H54 (cell line): ENCODE data around the gene ICAM1.
A peak's percentile ranks its signal among the peaks of the same experiment; 100 is the strongest.

ENCODE experiments used
- DNase-seq: peaks from one replicate; pipeline ENCODE4 v3.0.0; 2011; ENCODE audit warnings: low spot score, mixed read lengths; ENCODE audit not compliant: insufficient read length
- FAIRE-seq: peaks from 3 replicates; lab custom pipeline; 2011; peaks lifted over from hg19 to GRCh38; lab: Jason Lieb, UNC
- POLR2A ChIP-seq: IDR thresholded peaks from 2 replicates; pipeline ENCODE4 v1.6.1; 2011; ENCODE audit warnings: low read depth, mild to moderate bottlenecking, low read length

Gene ICAM1

DNA sequence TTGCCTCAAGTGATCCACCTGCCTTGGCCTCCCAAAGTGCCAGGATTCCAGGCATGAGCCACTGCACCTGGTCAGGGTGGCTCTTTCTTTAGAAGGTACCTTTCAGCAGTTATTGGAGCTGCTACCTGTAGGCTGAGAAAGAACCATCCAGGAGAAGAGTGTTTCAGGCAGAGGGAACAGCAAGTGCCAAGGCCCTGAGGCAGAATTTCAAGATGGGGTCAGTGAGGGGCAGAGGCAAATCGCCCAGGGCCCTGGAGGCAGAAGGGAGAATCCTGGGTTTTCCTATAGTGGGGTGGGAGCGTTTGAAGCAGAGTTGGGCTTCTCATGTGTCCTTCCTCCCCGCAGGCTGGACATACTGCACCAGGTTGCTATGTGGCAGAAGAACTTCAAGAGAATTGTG, 16.7 kb upstream of the ICAM1 start:
- FAIRE-seq (no peak), DNase-seq (no peak)
- TF ChIP-seq POLR2A = no peak

DNA sequence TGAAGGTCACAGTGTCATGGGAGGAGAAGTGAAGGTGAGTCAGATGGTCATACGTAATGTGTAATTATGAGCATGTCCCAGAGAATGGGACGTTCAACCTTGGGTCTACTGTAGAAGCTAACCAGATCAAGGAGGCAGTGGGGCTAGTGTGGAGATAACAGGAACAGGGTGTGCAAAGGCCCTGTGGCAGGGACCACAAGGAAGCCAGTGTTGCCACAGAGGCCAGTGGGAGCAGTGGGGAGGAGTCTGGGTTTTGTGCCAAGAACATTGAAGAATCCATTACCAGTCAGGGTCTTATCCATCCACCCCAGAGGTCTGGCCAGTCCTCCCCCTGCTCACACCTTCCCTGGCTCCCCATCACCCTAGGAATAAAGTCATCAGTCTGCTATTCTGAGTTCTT, 15.6 kb upstream of the ICAM1 start:
- no peak for TF ChIP-seq POLR2A
- DNase-seq (no peak), FAIRE-seq (no peak)

DNA sequence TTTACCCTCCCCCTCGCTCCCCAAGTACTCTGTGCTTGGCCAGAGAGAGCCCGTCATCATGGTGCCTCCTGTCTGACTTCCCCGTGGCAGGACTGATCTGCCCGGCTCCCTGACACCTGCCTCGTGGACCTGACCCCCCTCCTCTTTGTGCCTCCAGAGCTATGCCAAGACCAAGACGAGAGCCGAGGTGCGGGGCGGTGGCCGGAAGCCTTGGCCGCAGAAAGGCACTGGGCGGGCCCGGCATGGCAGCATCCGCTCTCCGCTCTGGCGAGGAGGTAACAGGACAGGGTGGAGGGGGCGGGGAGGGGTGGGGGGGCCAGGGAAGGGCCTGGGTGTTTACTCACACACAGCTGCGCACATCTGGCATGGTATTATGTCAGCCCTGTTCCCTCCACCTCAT, 14.4 kb upstream of the ICAM1 start:
- no peak for DNase-seq
- no peak for FAIRE-seq
- TF ChIP-seq POLR2A = no peak

DNA sequence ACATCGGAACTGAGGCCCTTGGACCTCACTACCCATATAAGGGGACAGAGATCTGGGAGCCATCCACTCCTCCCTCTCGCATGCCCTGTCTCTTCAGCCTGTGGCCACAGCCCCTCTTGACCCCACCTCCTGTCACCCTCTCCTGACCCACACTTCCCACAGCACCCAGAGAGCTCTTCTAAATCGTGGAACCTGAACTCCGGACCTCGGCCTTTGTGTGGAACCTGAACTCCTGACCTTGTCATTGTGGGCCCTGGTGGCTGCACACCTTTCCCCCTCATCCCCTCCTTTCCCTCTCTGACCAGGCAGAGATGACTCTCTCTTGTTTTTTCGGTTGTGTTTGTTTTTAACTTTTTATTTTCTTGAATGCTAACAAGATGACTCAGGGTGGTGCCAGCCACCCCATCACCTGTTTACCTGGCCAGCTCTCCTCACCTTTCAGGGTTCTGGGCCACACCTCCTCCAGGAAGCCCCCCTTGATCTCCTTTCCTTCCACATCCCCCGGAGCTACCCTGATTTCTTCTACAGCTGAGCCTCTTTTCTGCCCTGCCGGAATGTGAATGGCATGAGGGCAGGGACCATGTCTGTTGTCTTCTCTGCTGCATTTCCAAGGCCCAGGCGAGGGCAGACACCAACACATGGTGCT, 13.8 kb upstream of the ICAM1 start:
- no peak for TF ChIP-seq POLR2A
- DNase-seq (no peak), FAIRE-seq (no peak)

DNA sequence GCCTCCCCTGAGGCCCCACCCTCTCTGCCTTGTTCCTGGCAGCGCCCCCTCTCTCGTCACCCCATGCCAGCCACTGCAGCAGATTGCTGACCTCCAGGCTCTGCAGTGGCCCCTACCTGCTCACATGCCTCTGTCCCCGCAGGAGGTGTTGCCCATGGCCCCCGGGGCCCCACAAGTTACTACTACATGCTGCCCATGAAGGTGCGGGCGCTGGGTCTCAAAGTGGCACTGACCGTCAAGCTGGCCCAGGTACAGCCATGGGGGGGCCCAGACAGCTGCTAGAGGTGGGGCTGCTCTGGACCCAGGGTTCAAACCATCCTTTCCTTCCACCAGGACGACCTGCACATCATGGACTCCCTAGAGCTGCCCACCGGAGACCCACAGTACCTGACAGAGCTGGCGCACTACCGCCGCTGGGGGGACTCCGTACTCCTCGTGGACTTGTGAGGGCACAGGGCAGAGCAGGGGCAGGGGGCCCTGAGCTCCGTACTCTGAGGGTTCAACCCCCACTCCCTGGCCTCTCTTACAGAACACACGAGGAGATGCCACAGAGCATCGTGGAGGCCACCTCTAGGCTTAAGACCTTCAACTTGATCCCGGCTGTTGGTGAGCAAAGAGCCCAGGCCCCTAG, 12.7 kb upstream of the ICAM1 start:
- TF ChIP-seq POLR2A = no peak
- no peak for DNase-seq
- FAIRE-seq = no peak

DNA sequence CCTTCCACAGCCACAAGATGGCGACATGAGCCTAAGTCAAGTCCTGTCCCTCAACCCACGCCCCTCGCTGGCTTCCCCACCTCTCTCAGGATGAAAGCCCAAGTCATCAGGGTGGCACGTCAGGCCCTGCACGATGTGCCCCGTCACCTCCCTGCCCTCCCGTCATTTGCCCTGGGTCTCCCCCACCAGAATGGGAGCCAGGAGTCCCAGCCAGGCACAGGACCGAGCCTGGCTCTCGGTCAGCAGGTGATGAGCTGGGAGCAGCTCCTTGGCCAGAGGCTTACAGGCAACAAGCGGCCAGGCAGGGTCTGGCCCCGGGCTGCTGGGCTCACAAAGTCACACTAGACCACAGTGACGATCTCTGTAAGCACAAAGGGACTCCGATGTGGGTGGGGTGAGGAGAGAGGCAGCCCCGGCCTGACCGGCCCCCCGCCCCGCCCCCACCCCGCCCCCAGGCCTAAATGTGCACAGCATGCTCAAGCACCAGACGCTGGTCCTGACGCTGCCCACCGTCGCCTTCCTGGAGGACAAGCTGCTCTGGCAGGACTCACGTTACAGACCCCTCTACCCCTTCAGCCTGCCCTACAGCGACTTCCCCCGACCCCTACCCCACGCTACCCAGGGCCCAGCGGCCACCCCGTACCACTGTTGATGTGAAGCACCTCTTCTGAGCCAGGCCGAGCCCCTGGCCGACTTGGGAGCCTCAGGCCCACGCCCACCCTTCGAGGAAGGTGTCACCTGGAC, 11.6 kb upstream of the ICAM1 start:
- TF ChIP-seq POLR2A = no peak
- FAIRE-seq (no peak), DNase-seq (peak; percentile 58)

DNA sequence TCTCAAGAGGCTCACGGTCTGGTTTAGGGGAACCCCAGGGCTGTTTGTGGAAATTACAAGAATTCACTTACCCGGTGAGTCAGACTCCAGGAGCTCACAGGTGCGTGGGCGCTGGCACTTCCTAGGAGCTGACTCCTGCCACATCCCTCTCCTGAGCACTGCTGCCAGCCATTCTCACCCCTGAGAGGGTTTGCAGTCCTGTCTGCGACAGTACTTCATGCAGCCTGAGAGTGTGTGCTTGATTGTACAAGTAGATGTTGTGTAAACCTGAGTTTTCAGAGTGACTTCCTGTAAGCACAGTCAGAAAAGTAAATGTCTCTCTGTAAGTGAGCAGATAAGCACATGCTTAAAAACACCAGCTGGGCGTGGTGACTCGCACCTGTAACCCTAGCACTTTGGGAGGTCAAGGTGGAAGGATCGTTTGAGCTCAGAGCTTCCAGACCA, 10.8 kb upstream of the ICAM1 start:
- no peak for DNase-seq
- no peak for TF ChIP-seq POLR2A
- no peak for FAIRE-seq

DNA sequence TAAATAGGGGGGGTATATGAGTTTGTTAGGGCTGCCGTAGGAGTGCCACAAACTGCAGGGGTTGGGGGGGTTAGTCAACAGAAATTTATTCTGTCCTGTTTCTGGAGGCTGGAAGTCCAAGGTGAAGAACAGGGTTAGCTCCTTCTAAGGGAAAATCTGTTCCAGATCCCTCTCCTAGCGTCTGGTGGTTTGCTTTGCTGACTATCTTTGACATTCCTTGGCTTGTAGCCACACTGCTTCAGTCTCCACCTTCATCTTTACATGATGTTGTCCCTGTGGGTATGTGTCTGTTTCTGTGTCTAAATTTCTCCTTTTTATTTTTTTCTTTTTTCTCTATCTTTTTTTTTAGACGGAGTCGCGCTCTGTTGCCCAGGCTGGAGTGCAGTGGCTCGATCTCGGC, 8.1 kb upstream of the ICAM1 start:
- TF ChIP-seq POLR2A = no peak
- DNase-seq (no peak), FAIRE-seq (no peak)

DNA sequence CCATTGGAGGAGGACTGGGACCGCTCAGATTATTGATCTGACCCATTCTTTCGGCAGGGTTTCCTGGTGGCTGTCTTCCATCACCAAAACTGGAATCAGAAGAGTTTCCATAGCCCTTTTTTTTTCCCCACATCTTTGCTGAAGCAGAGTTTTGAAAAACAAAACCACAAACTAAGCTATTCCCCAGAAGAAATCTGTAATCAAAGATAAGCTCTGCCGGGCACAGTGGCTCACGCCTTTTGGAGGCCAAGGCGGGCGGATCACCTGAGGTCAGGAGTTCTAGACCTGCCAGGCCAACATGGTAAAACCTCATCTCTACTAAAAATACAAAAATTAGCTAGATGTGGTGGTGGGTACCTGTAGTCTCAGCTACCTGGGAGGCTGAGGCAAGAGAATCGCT, 4.2 kb upstream of the ICAM1 start:
- FAIRE-seq (no peak), DNase-seq (no peak)
- no peak for TF ChIP-seq POLR2A

DNA sequence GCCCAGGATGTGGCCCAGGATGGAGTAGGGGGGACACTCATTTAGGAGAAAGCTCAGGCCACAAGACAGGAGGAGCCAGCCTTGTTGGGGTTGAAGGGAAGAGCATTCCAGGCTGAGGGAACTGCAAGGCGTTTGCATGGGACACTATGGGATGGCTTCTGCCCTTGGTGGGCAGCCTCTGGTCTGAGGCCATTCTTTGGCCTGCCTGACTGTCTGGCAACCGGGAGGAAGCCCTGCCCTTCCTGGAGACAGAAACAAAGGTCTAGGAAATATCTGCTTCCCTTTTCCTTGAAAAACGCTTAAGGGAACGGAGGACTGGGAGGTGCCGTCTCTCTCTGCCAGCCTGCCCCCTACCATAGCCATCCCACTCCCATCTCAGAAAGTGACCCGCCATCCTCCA, 2.8 kb upstream of the ICAM1 start:
- TF ChIP-seq POLR2A = no peak
- DNase-seq = no peak
- FAIRE-seq = no peak

DNA sequence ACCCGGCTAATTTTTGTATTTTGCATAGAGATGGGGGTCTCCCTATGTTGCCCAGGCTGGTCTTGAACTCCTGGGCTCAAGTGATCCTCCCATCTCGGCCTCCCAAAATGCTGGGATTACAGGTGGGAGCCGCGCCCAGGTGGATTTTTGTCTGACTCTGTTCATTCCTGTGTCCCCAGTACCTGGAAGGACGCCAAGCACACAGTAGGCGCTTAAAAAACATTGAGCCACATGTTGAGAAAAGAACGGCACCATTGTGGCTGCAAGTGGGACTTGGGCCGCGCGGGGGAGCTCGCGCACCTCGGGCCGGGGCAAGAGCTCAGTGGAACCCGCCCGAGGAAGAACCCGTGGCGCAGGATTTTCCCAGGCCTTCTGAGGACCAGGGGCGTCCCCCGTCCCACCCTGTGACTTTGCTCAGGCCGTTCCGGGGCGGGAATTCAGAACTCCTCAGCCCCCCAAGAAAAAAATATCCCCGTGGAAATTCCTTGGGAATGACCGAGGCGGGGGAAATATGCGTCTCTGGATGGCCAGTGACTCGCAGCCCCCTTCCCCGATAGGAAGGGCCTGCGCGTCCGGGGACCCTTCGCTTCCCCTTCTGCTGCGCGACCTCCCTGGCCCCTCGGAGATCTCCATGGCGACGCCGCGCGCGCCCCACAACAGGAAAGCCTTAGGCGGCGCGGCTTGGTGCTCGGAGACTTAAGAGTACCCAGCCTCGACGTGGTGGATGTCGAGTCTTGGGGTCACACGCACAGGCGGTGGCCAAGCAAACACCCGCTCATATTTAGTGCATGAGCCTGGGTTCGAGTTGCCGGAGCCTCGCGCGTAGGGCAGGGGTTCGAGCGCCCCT, 1.4 kb upstream of the ICAM1 start:
- no peak for TF ChIP-seq POLR2A
- DNase-seq = peak; percentile 67
- no peak for FAIRE-seq

DNA sequence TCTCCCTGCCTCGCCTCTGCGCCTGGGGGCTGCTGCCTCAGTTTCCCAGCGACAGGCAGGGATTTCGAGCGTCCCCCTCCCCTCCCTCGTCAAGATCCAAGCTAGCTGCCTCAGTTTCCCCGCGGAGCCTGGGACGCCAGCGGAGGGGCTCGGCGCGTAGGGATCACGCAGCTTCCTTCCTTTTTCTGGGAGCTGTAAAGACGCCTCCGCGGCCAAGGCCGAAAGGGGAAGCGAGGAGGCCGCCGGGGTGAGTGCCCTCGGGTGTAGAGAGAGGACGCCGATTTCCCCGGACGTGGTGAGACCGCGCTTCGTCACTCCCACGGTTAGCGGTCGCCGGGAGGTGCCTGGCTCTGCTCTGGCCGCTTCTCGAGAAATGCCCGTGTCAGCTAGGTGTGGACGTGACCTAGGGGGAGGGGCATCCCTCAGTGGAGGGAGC, 722 bp upstream of the ICAM1 start:
- FAIRE-seq (no peak), DNase-seq (no peak)
- TF ChIP-seq POLR2A = no peak

DNA sequence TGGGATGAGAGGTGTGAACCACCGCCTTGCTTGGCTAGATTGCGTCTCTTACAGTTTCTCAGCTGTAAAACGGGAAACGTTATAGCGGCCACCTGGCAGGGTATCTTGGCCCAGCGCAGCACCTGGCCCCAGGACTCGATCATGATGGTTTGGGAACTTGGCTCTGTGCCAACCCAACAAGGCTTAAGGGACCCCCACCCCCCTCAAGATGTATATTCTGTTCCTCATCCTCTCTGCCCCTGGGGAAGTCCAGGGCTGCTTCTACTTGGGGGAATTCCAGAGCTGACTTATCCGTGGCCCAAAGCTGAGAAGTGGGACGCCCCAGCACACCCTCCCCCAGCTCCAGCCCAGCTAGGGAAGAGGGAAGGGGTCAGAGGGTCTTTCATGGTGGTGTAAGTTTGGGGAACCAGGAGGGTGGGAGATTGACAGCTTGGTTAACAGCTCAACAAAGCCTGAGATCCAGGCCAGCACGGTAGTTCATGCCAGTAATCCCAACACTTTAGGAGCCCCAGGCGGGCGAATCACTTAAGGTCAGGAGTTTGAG, 695 bp downstream of the ICAM1 start:
- DNase-seq (no peak), FAIRE-seq (no peak)
- TF ChIP-seq POLR2A = no peak
